Keratinocyte (primary cell): Measurements from ENCODE around the gene CCDC185. TPM values are rescaled to one million over a fixed set of nuclear protein-coding genes. Genes with fewer than 3 reads are reported as not detected.
A peak's percentile ranks its signal among the peaks of the same experiment; 100 is the strongest.

Experiments
- DNase-seq: peaks from one replicate; pipeline ENCODE4 v3.0.0-alpha.2; 2011; ENCODE audit warnings: low read depth, missing footprints, low spot score
- FAIRE-seq: peaks from 2 replicates; lab custom pipeline; 2011; peaks lifted over from hg19 to GRCh38; lab: Jason Lieb, UNC
- H2AFZ ChIP-seq: 2 replicates; pipeline ENCODE4 v1.6.0; 2012; ENCODE audit warnings: low read length, control low read depth, inconsistent platforms; ENCODE audit not compliant: control insufficient read depth
- H3K27ac ChIP-seq: 2 replicates; pipeline ENCODE4 v1.5.1; 2011; ENCODE audit warnings: low read length; ENCODE audit not compliant: control insufficient read depth, insufficient read depth
- H3K27me3 ChIP-seq: 3 replicates; pipeline ENCODE4 v1.6.0; 2011; ENCODE audit warnings: low read length; ENCODE audit not compliant: control insufficient read depth, insufficient read depth; ENCODE audit errors: extremely low read depth
- H3K36me3 ChIP-seq, 2 experiments: 2 replicates in 1 of 2; 3 replicates in 1 of 2; pipeline ENCODE4 v1.5.1; 2011; ENCODE audit warnings: low read length in 2 of 2, mild to moderate bottlenecking in 1 of 2; ENCODE audit not compliant: control insufficient read depth in 2 of 2, insufficient read depth in 2 of 2; ENCODE audit errors: extremely low read depth in 1 of 2
- H3K4me1 ChIP-seq: 3 replicates; pipeline ENCODE4 v1.5.1; 2011; ENCODE audit warnings: low read length; ENCODE audit not compliant: control insufficient read depth, insufficient read depth; ENCODE audit errors: extremely low read depth
- H3K4me2 ChIP-seq: 3 replicates; pipeline ENCODE4 v1.6.0; 2011; ENCODE audit warnings: low read depth, low read length; ENCODE audit not compliant: control insufficient read depth, insufficient read depth; ENCODE audit errors: extremely low read depth
- H3K4me3 ChIP-seq, 3 experiments: fragments of 200-600 bp in 1 of 3; sonication (generic) in 1 of 3; 2 replicates in 2 of 3; 3 replicates in 1 of 3; pipeline ENCODE4 v1.5.1; 2011 to 2016; ENCODE audit warnings: low read length in 3 of 3, mild to moderate bottlenecking in 3 of 3, control low read depth in 2 of 3, inconsistent platforms in 1 of 3, low read depth in 1 of 3, mixed read lengths in 1 of 3, mixed run types in 1 of 3, moderate library complexity in 1 of 3; ENCODE audit not compliant: control insufficient read depth in 2 of 3, insufficient read depth in 2 of 3; ENCODE audit errors: extremely low read depth in 1 of 3
- H3K79me2 ChIP-seq: 2 replicates; pipeline ENCODE4 v1.6.0; 2012; ENCODE audit warnings: low read length; ENCODE audit not compliant: control insufficient read depth, insufficient read depth
- H3K9ac ChIP-seq: 3 replicates; pipeline ENCODE4 v1.6.0; 2011; ENCODE audit warnings: low read length; ENCODE audit not compliant: control insufficient read depth, insufficient read depth; ENCODE audit errors: extremely low read depth
- H3K9me1 ChIP-seq: 3 replicates; pipeline ENCODE4 v1.6.0; 2011; ENCODE audit warnings: low read length; ENCODE audit not compliant: control insufficient read depth, insufficient read depth; ENCODE audit errors: extremely low read depth
- H3K9me3 ChIP-seq: 2 replicates; pipeline ENCODE4 v1.5.1; 2012; ENCODE audit warnings: low read depth, low read length; ENCODE audit not compliant: control insufficient read depth
- H4K20me1 ChIP-seq: 3 replicates; pipeline ENCODE4 v1.6.0; 2011; ENCODE audit warnings: low read length; ENCODE audit not compliant: control insufficient read depth, insufficient read depth; ENCODE audit errors: extremely low read depth
- CTCF ChIP-seq, 3 experiments: IDR thresholded peaks in 1 of 3; conservative IDR thresholded peaks in 1 of 3; optimal IDR thresholded peaks in 1 of 3; 2 replicates in 2 of 3; 3 replicates in 1 of 3; pipeline versions ENCODE3 to v1.5.1; 2011; ENCODE audit warnings: low read length in 3 of 3, mild to moderate bottlenecking in 3 of 3, moderate library complexity in 2 of 3, control low read depth in 1 of 3, inconsistent platforms in 1 of 3; ENCODE audit not compliant: insufficient read depth in 2 of 3; ENCODE audit errors: extremely low read depth in 1 of 3
- EZH2 ChIP-seq: IDR thresholded peaks from one replicate; pipeline ENCODE4 v1.6.1; 2012; ENCODE audit warnings: inconsistent platforms, mild to moderate bottlenecking, low read length, moderate library complexity
- dilution Hi-C: fragments of 300-500 bp; cut with MboI; formaldehyde crosslinking; loops from one replicate; pipeline ENCODE4 v1.7.0; 2020; ENCODE audit warnings: low sequenced_read_pairs; ENCODE audit not compliant: extremely low pct_ligation_motif_present
- polyA minus RNA-seq, 3 experiments: library from RNA; depleted of rRNA, polyadenylated mRNA; stranded (reverse); fragments of >200 nt; gene quantifications; 1 replicate in 1 of 3; 2 replicates in 1 of 3; 3 replicates in 1 of 3; pipeline ENCODE4 v1.2.3, GENCODE V29; 2011
- polyA plus RNA-seq, 5 experiments: library from polyadenylated mRNA; depleted of rRNA in 3 of 5; stranded (reverse) in 3 of 5; stranded (forward) in 1 of 5; unstranded in 1 of 5; fragments of >200 nt; gene quantifications; 1 replicate in 1 of 5; 2 replicates in 3 of 5; 3 replicates in 1 of 5; pipeline versions ENCODE4 v1.2.1 to v1.2.3, GENCODE V29; 2011 to 2012; ENCODE audit warnings: missing spikeins in 2 of 5, low read depth in 1 of 5, low replicate concordance in 1 of 5

CCDC185 gene
- polyA plus RNA-seq (not detected in 3 replicates), polyA minus RNA-seq (not detected in 3 replicates)
- not detected for polyA plus RNA-seq (2011; ENCODE audit: low read depth)
- not detected in 2 replicates for polyA plus RNA-seq (2011; cell fraction: cytosol; rRNA removed)
- polyA plus RNA-seq (2011; cell fraction: nucleus; rRNA removed) = not detected in 2 replicates
- not detected in 2 replicates for polyA plus RNA-seq (2012; ENCODE audit: low replicate concordance)
- polyA minus RNA-seq (2011; cell fraction: cytosol; rRNA and poly(A)+ RNA removed) = not detected
- not detected in 2 replicates for polyA minus RNA-seq (2011; cell fraction: nucleus; rRNA and poly(A)+ RNA removed)

GRCh38 chr1:223393275-223394214 is at the start of gene CCDC185:
Gene CCDC185 (plus strand): TSS chr1:223393415. CDS start chr1:223393476, 61 bp downstream.
- dilution Hi-C loops = no loop called here
- DNase-seq (no peak), FAIRE-seq (no peak)
- H3K4me3 ChIP-seq = peak within 1 kb of the TSS; percentile 14 to 54 (median 28)
- no peaks in the 10 kb centered on the region for H3K9me1 ChIP-seq
- H3K9ac ChIP-seq = no peak within 1 kb of the TSS
- no peaks in the 10 kb centered on the region for H3K36me3 ChIP-seq
- H3K79me2 ChIP-seq = no peaks in the 10 kb centered on the region
- H3K4me2 ChIP-seq = peak within 1 kb of the TSS; percentile 66
- H3K27me3 ChIP-seq = peaks cover 43% of the 10 kb centered on the region
- H3K4me1 ChIP-seq = peaks cover 3% of the 10 kb centered on the region
- TF ChIP-seq CTCF (optimal IDR thresholded peaks at IDR 0.05 in 1 of 3, IDR thresholded peaks at IDR 0.05 in 1 of 3, conservative IDR thresholded peaks at IDR 0.05 in 1 of 3; ENCODE audit: extremely low read depth in 1 of 3, insufficient read depth in 2 of 3, low read length in 3 of 3) = no peak
- TF ChIP-seq EZH2 = peak; percentile 71
- H4K20me1 ChIP-seq = no peaks in the 10 kb centered on the region
- H2AFZ ChIP-seq = peak within 1 kb of the TSS; percentile 30
- no peak within 1 kb of the TSS for H3K27ac ChIP-seq
- H3K9me3 ChIP-seq = no peaks in the 10 kb centered on the region

GRCh38 chr1:223343692-223344091 is 49.5 kb upstream of the CCDC185 start:
- no peaks in the 10 kb centered on the region for H3K36me3 ChIP-seq
- H3K4me2 ChIP-seq = no peak overlapping the region
- no peak overlapping the region for H3K27ac ChIP-seq
- H3K9me1 ChIP-seq = no peaks in the 10 kb centered on the region
- H4K20me1 ChIP-seq = no peaks in the 10 kb centered on the region
- H3K4me1 ChIP-seq = peaks cover 2% of the 10 kb centered on the region
- H3K79me2 ChIP-seq = no peaks in the 10 kb centered on the region
- H3K4me3 ChIP-seq = no peak overlapping the region
- no peak overlapping the region for H2AFZ ChIP-seq
- FAIRE-seq = no peak
- H3K27me3 ChIP-seq = peaks cover 4% of the 10 kb centered on the region
- TF ChIP-seq EZH2 (no peak), CTCF (optimal IDR thresholded peaks at IDR 0.05 in 1 of 3, IDR thresholded peaks at IDR 0.05 in 1 of 3, conservative IDR thresholded peaks at IDR 0.05 in 1 of 3; ENCODE audit: extremely low read depth in 1 of 3, insufficient read depth in 2 of 3, low read length in 3 of 3) (no peak)
- no peak overlapping the region for H3K9ac ChIP-seq
- no peaks in the 10 kb centered on the region for H3K9me3 ChIP-seq
- dilution Hi-C loops = no loop called here
- DNase-seq = no peak
